GM12878 (cell line): ENCODE measurements around the gene ZNF691. TPM values are rescaled to one million over a fixed set of nuclear protein-coding genes. Genes with fewer than 3 reads are reported as not detected.

Source experiments
- ATAC-seq: fragments of 200-7000 bp; cut with Tn5 transposase; 3 replicates; pipeline ENCODE4 v1.9.1; 2020; ENCODE audit warnings: mild to moderate bottlenecking, moderate library complexity
- BruUV-seq: library from RNA; stranded (reverse); fragments of 400-500 nt; replicated peaks from 2 replicates; lab custom pipeline; 2021; lab: Mats Ljungman, UMichigan
- CTCF ChIA-PET: fragments of 300-600 bp; sonication (Branson Sonifier 250); formaldehyde crosslinking; extraction: SDS; loops from one replicate; lab custom pipeline; 2021; ENCODE audit warnings: inconsistent platforms; lab: Yijun Ruan, JAX
- POLR2A ChIA-PET: fragments of 350-600 bp; formaldehyde crosslinking; extraction: SDS; loops from one replicate; lab custom pipeline; 2021; ENCODE audit warnings: inconsistent platforms; lab: Charles Lee
- RAD21 ChIA-PET: fragments of 300-600 bp; sonication (Branson Sonifier 250); formaldehyde crosslinking; loops from one replicate; lab custom pipeline; 2023; ENCODE audit warnings: antibody characterized with exemption; ENCODE audit not compliant: unreplicated experiment; lab: Charles Lee
- SMC1A ChIA-PET: fragments of 300-600 bp; sonication (Branson Sonifier 250); formaldehyde crosslinking; loops from one replicate; lab custom pipeline; 2023; ENCODE audit not compliant: unreplicated experiment, uncharacterized antibody; lab: Charles Lee
- DNase-seq: peaks from one replicate; pipeline ENCODE4 v3.0.0-alpha.2; 2011; ENCODE audit warnings: low read depth, low spot score
- FAIRE-seq: peaks from 3 replicates; lab custom pipeline; 2011; peaks lifted over from hg19 to GRCh38; lab: Jason Lieb, UNC
- H2AFZ ChIP-seq: 2 replicates; pipeline ENCODE4 v1.6.0; 2011; ENCODE audit warnings: low read depth, low read length, control low read depth; ENCODE audit not compliant: control insufficient read depth
- H3K27ac ChIP-seq: 2 replicates; pipeline ENCODE4 v1.5.1; 2011; ENCODE audit warnings: control low read depth; ENCODE audit not compliant: control insufficient read depth, insufficient read depth
- H3K27me3 ChIP-seq, 2 experiments: replicated peaks in 1 of 2; 2 replicates each; pipeline versions ENCODE4 v1.6.0 to v1.6.1; 2011; ENCODE audit warnings: low read length in 1 of 2; ENCODE audit not compliant: control insufficient read depth in 2 of 2, insufficient read depth in 2 of 2
- H3K36me3 ChIP-seq, 2 experiments: 2 replicates each; pipeline ENCODE4 v1.5.1; 2011; ENCODE audit warnings: low read length in 1 of 2; ENCODE audit not compliant: control insufficient read depth in 2 of 2, insufficient read depth in 2 of 2
- H3K4me1 ChIP-seq: 2 replicates; pipeline ENCODE4 v1.6.1; 2011; ENCODE audit warnings: mild to moderate bottlenecking, low read length, moderate library complexity, mixed read lengths; ENCODE audit not compliant: control insufficient read depth, insufficient read depth
- H3K4me2 ChIP-seq: 2 replicates; pipeline ENCODE4 v1.6.0; 2011; ENCODE audit warnings: control low read depth; ENCODE audit not compliant: control insufficient read depth, insufficient read depth
- H3K4me3 ChIP-seq: fragments of 200-600 bp; sonication (generic); 2 replicates; pipeline ENCODE4 v1.5.1; 2016
- H3K79me2 ChIP-seq: 2 replicates; pipeline ENCODE4 v1.6.0; 2011; ENCODE audit warnings: low read length; ENCODE audit not compliant: control insufficient read depth, insufficient read depth
- H3K9ac ChIP-seq: 2 replicates; pipeline ENCODE4 v1.8.0; 2011; ENCODE audit warnings: low read length, control low read depth, mixed read lengths; ENCODE audit not compliant: control insufficient read depth, insufficient read depth
- H3K9me3 ChIP-seq: replicated peaks from 3 replicates; pipeline ENCODE4 v1.5.1; 2011; ENCODE audit warnings: mild to moderate bottlenecking, low read length; ENCODE audit not compliant: control insufficient read depth, insufficient read depth
- H4K20me1 ChIP-seq: 2 replicates; pipeline ENCODE4 v1.6.0; 2011; ENCODE audit not compliant: control insufficient read depth, insufficient read depth
- BCL3 ChIP-seq: IDR thresholded peaks from 2 replicates; pipeline ENCODE4 v1.6.1; 2011; ENCODE audit warnings: borderline replicate concordance, low read depth, mild to moderate bottlenecking, moderate library complexity, low read length; ENCODE audit not compliant: insufficient read depth, poor library complexity, severe bottlenecking
- CHD1 ChIP-seq: IDR thresholded peaks from 2 replicates; pipeline ENCODE4 v1.6.1; 2012; ENCODE audit warnings: low read depth, low read length, improper control_type of control experiment
- ELK1 ChIP-seq: IDR thresholded peaks from 2 replicates; pipeline ENCODE4 v1.6.1; 2012; ENCODE audit warnings: low read depth, low read length, improper control_type of control experiment
- REST ChIP-seq: IDR thresholded peaks from 2 replicates; pipeline ENCODE4 v1.6.1; 2012; ENCODE audit warnings: mild to moderate bottlenecking, low read depth, low read length
- SIX5 ChIP-seq: IDR thresholded peaks from 2 replicates; pipeline ENCODE4 v1.6.1; 2011; ENCODE audit warnings: mild to moderate bottlenecking, low read depth, low read length, moderate library complexity; ENCODE audit not compliant: severe bottlenecking
- SKIL ChIP-seq: fragments of 450-650 bp; IDR thresholded peaks from 2 replicates; pipeline ENCODE4 v1.6.1; 2017; ENCODE audit warnings: mild to moderate bottlenecking, low read depth, inconsistent platforms; ENCODE audit not compliant: poor library complexity, severe bottlenecking
- ZNF217 ChIP-seq: fragments of 450-650 bp; IDR thresholded peaks from 2 replicates; pipeline ENCODE4 v1.6.1; 2017; ENCODE audit warnings: antibody characterized with exemption, mild to moderate bottlenecking
- ZZZ3 ChIP-seq: IDR thresholded peaks from 2 replicates; pipeline ENCODE4 v1.6.1; 2011; ENCODE audit warnings: low read depth; ENCODE audit not compliant: control insufficient read depth, insufficient read length
- WGBS: methylation state at CpG from one replicate; pipeline ENCODE4 v1.1.6; 2016; ENCODE audit warnings: low lambda C conversion rate; ENCODE audit not compliant: insufficient replicate concordance, insufficient coverage; ENCODE audit errors: missing lambda C conversion rate; 5-methylcytosine and 5-hydroxymethylcytosine counted together
- in situ Hi-C: fragments of 300-500 bp; cut with MboI; formaldehyde crosslinking; loops from 9 replicates; pipeline ENCODE4 v1.14.3; 2018; ENCODE audit warnings: mixed read lengths
- intact Hi-C: fragments of 100-400 bp; cut with micrococcal nuclease; formaldehyde crosslinking; loops from one replicate; pipeline ENCODE4 v1.14.2; 2022; ENCODE audit not compliant: unreplicated experiment
- polyA plus RNA-seq, 11 experiments: library from polyadenylated mRNA; depleted of rRNA in 4 of 11; unstranded in 6 of 11; stranded (reverse) in 5 of 11; fragments of >200 nt; fragmentation: Nextera tagmentation in 4 of 11; fragmentation: Illumina TruSeq in 1 of 11; extraction: Ambion mirVana in 4 of 11; extraction: Trizol in 1 of 11; gene quantifications; 1 replicate in 1 of 11; 2 replicates in 10 of 11; pipeline versions ENCODE4 v1.2.1 to v1.2.3, GENCODE V29; 2011 to 2016; ENCODE audit warnings: inconsistent platforms in 2 of 11, missing spikeins in 2 of 11, low read depth in 1 of 11
- total RNA-seq, 4 experiments: library from RNA; depleted of rRNA in 3 of 4; stranded (reverse); fragments of >200 nt in 3 of 4; fragmentation: Illumina TruSeq in 1 of 4; extraction: Trizol in 1 of 4; gene quantifications; 2 replicates each; pipeline versions ENCODE4 v1.2.1 to v1.2.3, GENCODE V29; 2013 to 2021

ZNF691 gene
- total and polyA plus RNA-seq, 10 of the 15 experiments (the other 5 are each of a cell fraction or from before 2014, with no cell fraction given): 8.5 to 16.2 (median 12.2) TPM

- Histone ChIP-seq H3K79me2 (peaks cover 1% of the 10 kb centered on the region), H3K4me2 (no peak overlapping the region), H3K36me3 (no peaks in the 10 kb centered on the region), H3K9ac (no peak overlapping the region), H3K27ac (no peak overlapping the region), H3K27me3 (no peaks in the 10 kb centered on the region), H4K20me1 (no peaks in the 10 kb centered on the region), H2AFZ (no peak overlapping the region), H3K9me3 (no peaks in the 10 kb centered on the region), H3K4me3 (no peak overlapping the region), H3K4me1 (peaks cover 12% of the 10 kb centered on the region)
- TF ChIP-seq REST: no peak
- TF ChIP-seq ELK1: no peak
- TF ChIP-seq BCL3: no peak
- TF ChIP-seq CHD1: no peak
- TF ChIP-seq SIX5: no peak
- TF ChIP-seq SKIL: no peak
- TF ChIP-seq ZNF217: no peak
- TF ChIP-seq ZZZ3: no peak
- in situ Hi-C loops (no loop called here), intact Hi-C loops (no loop called here)
- ChIA-PET RAD21 (no interaction called here), SMC1A (interaction anchor here (1.0 kb wide), 1 partner anchor 8 kb away, joined by 3 read pairs; no protein-coding TSS in a partner anchor), CTCF (interaction anchor here (0.7 kb wide), 1 partner anchor 14 kb away, joined by 3 read pairs; no protein-coding TSS in a partner anchor), POLR2A (interaction anchor here (1.1 kb wide), 1 partner anchor 10 kb away, joined by 5 read pairs; no protein-coding TSS in a partner anchor)
- no TSS peak for BruUV-seq
- FAIRE-seq (no peak), DNase-seq (no peak), ATAC-seq (no peak)
- WGBS: 90% methylated on average over 3 of the region's 3 CpGs
Measured at GRCh38 chr1:42841010-42841409, 5.4 kb upstream of the ZNF691 start.
